ENCODE results near the gene STK32C. TPM values are rescaled to one million over a fixed set of nuclear protein-coding genes. Genes with fewer than 3 reads are reported as not detected.

Gene STK32C
- total RNA-seq, 4 donors from 2014 or later: 3.7 to 13.9 (median 6.7) TPM

- Histone ChIP-seq H3K27me3 (peaks cover 0 to 5% (median 3%) of the 10 kb centered on the region in 3 donors), H3K27ac (no peak overlapping the region), H3K9me3 (no peaks in the 10 kb centered on the region), H3K36me3 (no peaks in the 10 kb centered on the region), H3K4me3 (no peak overlapping the region), H3K4me1 (no peaks in the 10 kb centered on the region)
- ATAC-seq (no peak), DNase-seq (no peak)
- in situ Hi-C loops (cut with MboI; ENCODE audit: low sequenced_read_pairs in 4 of 4) (no loop called here), intact Hi-C loops (cut with DNase I; ENCODE audit: low total_unique reads) (no loop called here)
- TF ChIP-seq CTCF (IDR thresholded peaks at IDR 0.05 in 4 of 5, conservative IDR thresholded peaks at IDR 0.05 in 1 of 5): no peak
- TF ChIP-seq POLR2A (IDR thresholded peaks at IDR 0.05): no peak
Measured at GRCh38 chr10:132238371-132239125, 69.2 kb downstream of the STK32C start.

DNA sequence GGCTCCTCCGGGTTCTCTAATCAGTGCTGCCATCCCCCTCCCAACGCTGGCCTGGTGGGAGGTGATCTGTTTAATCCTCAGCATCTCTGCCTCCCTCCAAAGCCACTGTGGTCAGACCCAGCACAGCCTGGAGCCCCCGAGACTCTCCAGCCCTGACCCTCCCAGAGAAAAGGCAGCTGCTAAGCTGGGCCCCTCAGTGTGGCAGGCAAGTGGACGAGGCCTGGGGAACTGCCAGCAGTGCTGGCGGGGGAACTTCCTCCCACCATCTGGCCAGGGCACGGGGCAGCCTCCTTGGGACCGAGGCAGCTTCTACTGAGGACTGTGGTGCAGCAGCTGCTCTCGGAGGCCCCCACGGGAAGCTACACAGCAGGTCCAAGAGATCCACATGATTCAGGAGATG lies 69.9 kb downstream of the STK32C start:
- DNase-seq (no peak), ATAC-seq (no peak)
- in situ Hi-C loops (cut with MboI; ENCODE audit: low sequenced_read_pairs in 4 of 4): no loop called here

GRCh38 chr10:132237396-132237795 lies 70.4 kb downstream of the STK32C start:
- Histone ChIP-seq H3K27me3 (peaks cover 0 to 5% (median 3%) of the 10 kb centered on the region in 3 donors), H3K4me3 (no peak overlapping the region), H3K27ac (no peak overlapping the region), H3K36me3 (no peaks in the 10 kb centered on the region), H3K4me1 (no peaks in the 10 kb centered on the region), H3K9me3 (no peaks in the 10 kb centered on the region)
- in situ Hi-C loops (cut with MboI; ENCODE audit: low sequenced_read_pairs in 4 of 4): no loop called here
- intact Hi-C loops (cut with DNase I; ENCODE audit: low total_unique reads): no loop called here
- no peak for ATAC-seq
- no peak for TF ChIP-seq CTCF (IDR thresholded peaks at IDR 0.05 in 4 of 5, conservative IDR thresholded peaks at IDR 0.05 in 1 of 5)
- TF ChIP-seq POLR2A (IDR thresholded peaks at IDR 0.05): no peak
- no peak for DNase-seq

More for the DNA sequence above, 69.9 kb downstream of the STK32C start:
- no peaks in the 10 kb centered on the region for H3K9me3 ChIP-seq
- TF ChIP-seq POLR2A (IDR thresholded peaks at IDR 0.05) (no peak), CTCF (IDR thresholded peaks at IDR 0.05 in 4 of 5, conservative IDR thresholded peaks at IDR 0.05 in 1 of 5) (no peak)
- H3K36me3 ChIP-seq: no peaks in the 10 kb centered on the region
- no peaks in the 10 kb centered on the region for H3K4me1 ChIP-seq
- H3K27me3 ChIP-seq: peaks cover 0 to 5% (median 3%) of the 10 kb centered on the region in 3 donors
- H3K27ac ChIP-seq: no peak overlapping the region
- intact Hi-C loops (cut with DNase I; ENCODE audit: low total_unique reads): no loop called here
- H3K4me3 ChIP-seq: no peak overlapping the region

- DNase-seq (no peak), ATAC-seq (no peak)
- H3K4me1 ChIP-seq: no peaks in the 10 kb centered on the region
Measured at GRCh38 chr10:132236881-132237280, 70.9 kb downstream of the STK32C start.

More at GRCh38 chr10:132236881-132237280, 70.9 kb downstream of the STK32C start:
- no peak overlapping the region for H3K4me3 ChIP-seq
- H3K27me3 ChIP-seq: peaks cover 0 to 5% (median 3%) of the 10 kb centered on the region in 3 donors
- no peaks in the 10 kb centered on the region for H3K9me3 ChIP-seq
- H3K27ac ChIP-seq: no peak overlapping the region
- in situ Hi-C loops (cut with MboI; ENCODE audit: low sequenced_read_pairs in 4 of 4): no loop called here
- no peak for TF ChIP-seq POLR2A (IDR thresholded peaks at IDR 0.05)
- no peak for TF ChIP-seq CTCF (IDR thresholded peaks at IDR 0.05 in 4 of 5, conservative IDR thresholded peaks at IDR 0.05 in 1 of 5)
- H3K36me3 ChIP-seq: no peaks in the 10 kb centered on the region
- intact Hi-C loops (cut with DNase I; ENCODE audit: low total_unique reads): no loop called here

Data from gastrocnemius medialis (tissue), 4 donors.